Karpas-422 (cell line): Measurements from ENCODE around the gene YJU2. TPM values are rescaled to one million over a fixed set of nuclear protein-coding genes. Genes with fewer than 3 reads are reported as not detected.

Experiments used
- DNase-seq: peaks from one replicate; pipeline ENCODE4 v3.0.0-alpha.2; 2015
- H2AFZ ChIP-seq: fragments of 200-600 bp; sonication (generic); 2 replicates; pipeline ENCODE4 v1.6.1; 2014; ENCODE audit warnings: antibody characterized with exemption, low read length, mixed read lengths
- H3K27ac ChIP-seq: fragments of 200-600 bp; sonication (generic); 2 replicates; pipeline ENCODE4 v1.5.1; 2014; ENCODE audit warnings: mild to moderate bottlenecking, low read length, moderate library complexity
- H3K27me3 ChIP-seq: fragments of 200-600 bp; sonication (generic); 2 replicates; pipeline ENCODE4 v1.6.1; 2014; ENCODE audit warnings: low read length, mixed read lengths
- H3K36me3 ChIP-seq: fragments of 200-600 bp; sonication (generic); 2 replicates; pipeline ENCODE4 v1.6.1; 2014; ENCODE audit warnings: low read length, mixed read lengths; ENCODE audit not compliant: insufficient read depth
- H3K4me1 ChIP-seq: fragments of 200-600 bp; sonication (generic); 2 replicates; pipeline ENCODE4 v1.6.1; 2014; ENCODE audit warnings: mild to moderate bottlenecking, low read length, mixed read lengths
- H3K4me2 ChIP-seq: fragments of 200-600 bp; sonication (generic); 2 replicates; pipeline ENCODE4 v1.6.1; 2014; ENCODE audit warnings: low read length, low read depth, mild to moderate bottlenecking; ENCODE audit not compliant: poor library complexity, severe bottlenecking
- H3K4me3 ChIP-seq: fragments of 200-600 bp; sonication (generic); 2 replicates; pipeline ENCODE4 v1.5.1; 2014; ENCODE audit warnings: mild to moderate bottlenecking, antibody characterized with exemption, low read length, mixed read lengths
- H3K79me2 ChIP-seq: fragments of 200-600 bp; sonication (generic); 2 replicates; pipeline ENCODE4 v1.6.1; 2014; ENCODE audit warnings: mild to moderate bottlenecking, low read length, mixed read lengths
- H3K9ac ChIP-seq: fragments of 200-600 bp; sonication (generic); 2 replicates; pipeline ENCODE4 v1.6.0; 2014; ENCODE audit warnings: low read length
- H3K9me2 ChIP-seq: fragments of 200-600 bp; sonication (generic), shearing (Covaris generic); replicated peaks from 2 replicates; pipeline ENCODE4 v1.6.0; 2014; ENCODE audit warnings: mild to moderate bottlenecking, low read length, moderate library complexity; ENCODE audit not compliant: insufficient read depth
- H3K9me3 ChIP-seq: fragments of 300-700, 200-600 bp; sonication (generic); 2 replicates; pipeline ENCODE4 v1.6.1; 2014; ENCODE audit warnings: low read length, mixed read lengths
- H4K20me1 ChIP-seq: fragments of 200-600 bp; sonication (generic); 2 replicates; pipeline ENCODE4 v1.6.1; 2014; ENCODE audit warnings: mild to moderate bottlenecking, antibody characterized with exemption, low read length, low read depth; ENCODE audit not compliant: insufficient read depth
- total RNA-seq: library from RNA; depleted of rRNA; stranded (reverse); fragments of >200 nt; shearing (Covaris generic); gene quantifications from 2 replicates; pipeline ENCODE4 v1.2.3, GENCODE V29; 2014; ENCODE audit warnings: low replicate concordance

Gene YJU2
- total RNA-seq, 1 experiment from 2014 or later, result 5.6 TPM

- no peak within 1 kb of the TSS for H3K4me3 ChIP-seq
- no peaks in the 10 kb centered on the region for H4K20me1 ChIP-seq
- H3K79me2 ChIP-seq, result no peaks in the 10 kb centered on the region
- no peak within 1 kb of the TSS for H2AFZ ChIP-seq
- no peaks in the 10 kb centered on the region for H3K4me1 ChIP-seq
- no peak for DNase-seq
- H3K27ac ChIP-seq, result no peak within 1 kb of the TSS
- no peaks in the 10 kb centered on the region for H3K9me2 ChIP-seq
- no peak within 1 kb of the TSS for H3K9ac ChIP-seq
- H3K27me3 ChIP-seq, result no peaks in the 10 kb centered on the region
- no peaks in the 10 kb centered on the region for H3K9me3 ChIP-seq
- no peak within 1 kb of the TSS for H3K4me2 ChIP-seq
- H3K36me3 ChIP-seq, result no peaks in the 10 kb centered on the region
Observed at GRCh38 chr19:4304538-4305256, 57.8 kb downstream of the YJU2 start, which contains the start of gene FSD1. FSD1 (plus strand) TSS chr19:4304598; CDS start chr19:4304747, 149 bp downstream.

DNA sequence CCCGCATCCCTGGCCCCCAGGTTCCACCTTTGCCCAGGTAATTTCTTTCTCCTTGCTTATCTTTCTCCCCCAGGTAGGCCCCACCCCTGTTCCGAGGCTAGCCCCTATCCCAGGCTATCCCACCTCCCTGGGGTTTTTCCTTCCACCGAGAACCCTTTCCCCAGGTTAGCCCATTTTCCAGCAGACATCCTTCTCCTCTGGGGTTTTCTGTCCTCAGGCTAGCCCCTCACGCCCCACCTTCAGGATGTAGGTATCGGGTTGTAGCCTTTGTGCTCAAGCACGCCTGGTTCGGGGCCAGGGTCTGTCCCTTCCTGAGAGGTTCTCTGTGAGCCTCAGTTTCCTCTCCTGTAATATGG lies 58.4 kb downstream of the YJU2 start:
- no peaks in the 10 kb centered on the region for H3K4me1 ChIP-seq
- no peak overlapping the region for H3K4me2 ChIP-seq
- H3K4me3 ChIP-seq, result no peak overlapping the region

GRCh38 chr19:4305659-4306058 lies 58.8 kb downstream of the YJU2 start:
- Histone ChIP-seq H3K27me3 (no peaks in the 10 kb centered on the region), H3K4me2 (no peak overlapping the region), H3K27ac (no peak overlapping the region), H2AFZ (no peak overlapping the region), H3K9me3 (no peaks in the 10 kb centered on the region), H3K4me3 (no peak overlapping the region), H3K4me1 (no peaks in the 10 kb centered on the region), H3K9me2 (no peaks in the 10 kb centered on the region), H4K20me1 (no peaks in the 10 kb centered on the region), H3K36me3 (no peaks in the 10 kb centered on the region), H3K79me2 (no peaks in the 10 kb centered on the region), H3K9ac (no peak overlapping the region)
- DNase-seq, result no peak

More for the DNA sequence above, 58.4 kb downstream of the YJU2 start:
- Histone ChIP-seq H3K9me3 (no peaks in the 10 kb centered on the region), H3K79me2 (no peaks in the 10 kb centered on the region), H4K20me1 (no peaks in the 10 kb centered on the region), H3K9ac (no peak overlapping the region), H3K27me3 (no peaks in the 10 kb centered on the region), H3K27ac (no peak overlapping the region), H2AFZ (no peak overlapping the region), H3K36me3 (no peaks in the 10 kb centered on the region), H3K9me2 (no peaks in the 10 kb centered on the region)
- DNase-seq, result no peak

DNA sequence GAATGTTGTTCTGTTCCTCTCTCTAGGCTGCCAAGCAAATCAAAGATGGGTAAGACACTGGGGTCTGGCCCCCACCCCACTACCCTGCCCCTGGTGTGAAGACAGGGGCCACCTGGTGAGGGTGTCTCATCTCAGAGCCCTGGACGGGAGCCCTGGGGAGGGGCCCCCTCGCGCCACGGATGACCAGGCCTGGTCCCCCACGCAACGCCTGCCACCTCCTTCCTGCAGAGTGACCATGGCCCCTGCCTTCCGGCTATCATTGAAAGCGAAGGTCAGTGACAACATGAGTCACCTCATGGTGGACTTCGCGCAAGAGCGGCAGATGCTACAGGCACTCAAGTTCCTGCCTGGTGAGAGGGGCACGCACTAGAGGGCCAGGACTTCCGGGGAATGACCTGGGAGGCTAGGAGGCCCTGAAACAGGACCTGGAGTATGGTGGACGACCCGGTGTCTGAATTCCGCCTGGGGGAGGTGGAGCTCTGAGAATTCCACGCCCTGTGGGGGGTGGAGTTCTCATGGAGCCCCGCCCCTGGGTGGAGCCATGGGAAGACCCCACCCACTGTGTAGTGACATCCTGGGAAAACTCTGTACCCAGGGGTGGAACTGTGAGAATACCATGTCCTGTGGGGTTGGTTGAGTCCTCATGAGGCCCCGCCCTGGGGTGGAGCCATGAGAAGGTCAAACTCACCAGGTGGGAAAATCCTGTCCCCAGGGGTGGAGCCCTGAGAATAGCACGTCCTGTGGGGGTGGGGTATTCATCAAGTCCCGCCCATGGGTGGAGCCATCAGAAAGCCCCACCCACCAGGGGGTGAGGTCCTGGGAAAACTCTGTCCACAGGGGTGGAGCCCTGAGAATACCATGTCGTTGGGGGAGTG lies 63.6 kb downstream of the YJU2 start:
- DNase-seq, result peak; percentile 67
- Histone ChIP-seq H3K4me2 (no peak overlapping the region), H3K79me2 (no peaks in the 10 kb centered on the region), H3K9me3 (no peaks in the 10 kb centered on the region), H3K27ac (no peak overlapping the region), H3K36me3 (no peaks in the 10 kb centered on the region), H2AFZ (no peak overlapping the region), H4K20me1 (no peaks in the 10 kb centered on the region), H3K4me3 (no peak overlapping the region), H3K9me2 (no peaks in the 10 kb centered on the region), H3K27me3 (no peaks in the 10 kb centered on the region), H3K9ac (no peak overlapping the region), H3K4me1 (no peaks in the 10 kb centered on the region)

DNA sequence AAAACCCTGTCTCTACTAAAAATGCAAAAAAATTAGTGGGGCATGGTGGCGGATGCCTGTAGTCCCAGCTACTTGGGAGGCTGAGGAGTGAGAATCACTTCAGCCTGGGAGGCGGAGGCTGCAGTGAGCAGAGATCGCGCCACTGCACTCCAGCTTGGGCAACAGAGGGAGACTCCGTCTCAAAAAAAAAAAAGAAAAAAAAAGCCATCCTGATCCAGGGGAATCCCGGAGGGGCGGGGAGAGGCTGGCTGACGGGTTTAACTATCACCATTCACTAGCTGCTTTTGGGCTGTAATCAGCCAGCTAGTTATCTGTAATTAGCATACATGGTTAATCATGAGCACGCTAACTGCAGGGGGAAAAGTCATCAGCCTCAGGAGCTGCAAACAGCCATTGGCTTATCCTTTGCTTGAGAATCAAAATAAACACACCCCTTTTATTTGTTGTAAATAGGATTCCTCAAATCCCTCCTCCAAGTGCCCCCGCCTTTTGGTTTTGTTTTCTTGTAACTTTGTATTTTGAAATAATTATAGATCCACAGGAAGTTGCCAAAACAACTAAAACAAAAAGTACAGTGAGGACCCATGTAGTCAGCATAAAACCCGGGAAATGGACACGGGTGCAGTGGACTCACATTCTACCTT lies 67.1 kb downstream of the YJU2 start:
- Histone ChIP-seq H3K4me2 (no peak overlapping the region), H3K4me1 (no peaks in the 10 kb centered on the region), H3K27me3 (no peaks in the 10 kb centered on the region), H3K4me3 (no peak overlapping the region), H3K27ac (no peak overlapping the region), H2AFZ (no peak overlapping the region), H3K36me3 (no peaks in the 10 kb centered on the region), H3K9me2 (no peaks in the 10 kb centered on the region), H3K9ac (no peak overlapping the region), H3K79me2 (no peaks in the 10 kb centered on the region), H4K20me1 (no peaks in the 10 kb centered on the region), H3K9me3 (no peaks in the 10 kb centered on the region; the same call in 1 of the 2 replicates)
- no peak for DNase-seq

GRCh38 chr19:4316956-4317355 lies 70.1 kb downstream of the YJU2 start:
- Histone ChIP-seq H3K4me3 (no peak overlapping the region), H3K4me1 (no peaks in the 10 kb centered on the region), H3K9ac (no peak overlapping the region), H3K36me3 (no peaks in the 10 kb centered on the region), H3K9me2 (no peaks in the 10 kb centered on the region), H4K20me1 (no peaks in the 10 kb centered on the region), H3K27ac (no peak overlapping the region), H2AFZ (no peak overlapping the region), H3K27me3 (no peaks in the 10 kb centered on the region), H3K79me2 (no peaks in the 10 kb centered on the region), H3K9me3 (peaks cover 15% of the 10 kb centered on the region), H3K4me2 (no peak overlapping the region)
- DNase-seq, result no peak

DNA sequence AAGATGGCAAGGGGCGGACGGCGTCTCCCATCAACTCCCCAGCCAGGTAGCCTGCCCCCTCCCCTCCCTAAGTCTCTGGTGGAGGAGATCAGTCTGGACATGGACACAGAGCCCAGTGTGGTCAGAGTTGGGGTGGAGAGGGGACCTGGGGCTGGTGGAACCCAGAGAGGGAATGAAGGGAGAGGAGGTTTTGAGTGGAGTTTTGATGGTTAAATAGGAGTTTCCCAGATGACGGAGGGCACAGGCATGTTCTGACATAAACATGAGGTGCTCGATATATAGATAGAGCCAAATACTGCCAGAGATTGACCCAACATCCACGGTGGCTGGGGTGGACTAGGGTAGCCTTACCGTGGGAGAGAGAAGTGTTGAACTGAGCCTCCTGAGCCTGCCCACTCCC lies 71.6 kb downstream of the YJU2 start:
- H3K9me3 ChIP-seq, result peaks cover 15% of the 10 kb centered on the region
- no peaks in the 10 kb centered on the region for H4K20me1 ChIP-seq
- H2AFZ ChIP-seq, result no peak overlapping the region
- no peaks in the 10 kb centered on the region for H3K4me1 ChIP-seq
- no peaks in the 10 kb centered on the region for H3K79me2 ChIP-seq
- DNase-seq, result no peak
- H3K36me3 ChIP-seq, result no peaks in the 10 kb centered on the region
- H3K27me3 ChIP-seq, result no peaks in the 10 kb centered on the region
- no peaks in the 10 kb centered on the region for H3K9me2 ChIP-seq
- H3K9ac ChIP-seq, result no peak overlapping the region
- H3K27ac ChIP-seq, result no peak overlapping the region
- H3K4me3 ChIP-seq, result no peak overlapping the region
- H3K4me2 ChIP-seq, result no peak overlapping the region
